Measurements from ENCODE around the gene FIGNL2.

FIGNL2 gene, protein sequence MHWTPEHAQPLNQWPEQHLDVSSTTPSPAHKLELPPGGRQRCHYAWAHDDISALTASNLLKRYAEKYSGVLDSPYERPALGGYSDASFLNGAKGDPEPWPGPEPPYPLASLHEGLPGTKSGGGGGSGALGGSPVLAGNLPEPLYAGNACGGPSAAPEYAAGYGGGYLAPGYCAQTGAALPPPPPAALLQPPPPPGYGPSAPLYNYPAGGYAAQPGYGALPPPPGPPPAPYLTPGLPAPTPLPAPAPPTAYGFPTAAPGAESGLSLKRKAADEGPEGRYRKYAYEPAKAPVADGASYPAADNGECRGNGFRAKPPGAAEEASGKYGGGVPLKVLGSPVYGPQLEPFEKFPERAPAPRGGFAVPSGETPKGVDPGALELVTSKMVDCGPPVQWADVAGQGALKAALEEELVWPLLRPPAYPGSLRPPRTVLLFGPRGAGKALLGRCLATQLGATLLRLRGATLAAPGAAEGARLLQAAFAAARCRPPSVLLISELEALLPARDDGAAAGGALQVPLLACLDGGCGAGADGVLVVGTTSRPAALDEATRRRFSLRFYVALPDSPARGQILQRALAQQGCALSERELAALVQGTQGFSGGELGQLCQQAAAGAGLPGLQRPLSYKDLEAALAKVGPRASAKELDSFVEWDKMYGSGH

GRCh38 chr12:51848326-51848727, at the start of gene FIGNL2:
FIGNL2 (minus strand) TSS chr12:51848718; CDS start chr12:51822413, 26,305 bp downstream.
- Histone ChIP-seq H3K9me2 (ENCODE audit: low read depth, low read length) (no peaks in the 10 kb centered on the region), H3K9ac (ENCODE audit: low read length) (no peak within 1 kb of the TSS), H3K79me2 (ENCODE audit: insufficient read depth, low read length) (no peaks in the 10 kb centered on the region), H3F3A (ENCODE audit: insufficient read depth, low read length) (no peaks in the 10 kb centered on the region), H4K20me1 (ENCODE audit: insufficient read depth, low read length) (no peaks in the 10 kb centered on the region), H3K27ac (ENCODE audit: low read depth, low read length, poor library complexity, severe bottlenecking) (no peak within 1 kb of the TSS), H3K4me3 (ENCODE audit: low read depth, low read length, poor library complexity, severe bottlenecking) (no peak within 1 kb of the TSS), H2AFZ (ENCODE audit: low read length) (no peak within 1 kb of the TSS), H3K4me2 (ENCODE audit: low read length) (no peak within 1 kb of the TSS), H3K4me1 (ENCODE audit: insufficient read depth, low read length, severe bottlenecking) (no peaks in the 10 kb centered on the region), H3K27me3 (ENCODE audit: insufficient read depth, low read length) (0 out of 2 replicates have a peak, but pooled peaks cover 3% of the 10 kb centered on the region), H3K9me3 (ENCODE audit: low read length) (no peaks in the 10 kb centered on the region), H3K36me3 (ENCODE audit: insufficient read depth, low read length) (no peaks in the 10 kb centered on the region)
- no peak for TF ChIP-seq EZH2 (IDR thresholded peaks at IDR 0.05; ENCODE audit: borderline replicate concordance, low read length)
- TF ChIP-seq, protein P1, sequence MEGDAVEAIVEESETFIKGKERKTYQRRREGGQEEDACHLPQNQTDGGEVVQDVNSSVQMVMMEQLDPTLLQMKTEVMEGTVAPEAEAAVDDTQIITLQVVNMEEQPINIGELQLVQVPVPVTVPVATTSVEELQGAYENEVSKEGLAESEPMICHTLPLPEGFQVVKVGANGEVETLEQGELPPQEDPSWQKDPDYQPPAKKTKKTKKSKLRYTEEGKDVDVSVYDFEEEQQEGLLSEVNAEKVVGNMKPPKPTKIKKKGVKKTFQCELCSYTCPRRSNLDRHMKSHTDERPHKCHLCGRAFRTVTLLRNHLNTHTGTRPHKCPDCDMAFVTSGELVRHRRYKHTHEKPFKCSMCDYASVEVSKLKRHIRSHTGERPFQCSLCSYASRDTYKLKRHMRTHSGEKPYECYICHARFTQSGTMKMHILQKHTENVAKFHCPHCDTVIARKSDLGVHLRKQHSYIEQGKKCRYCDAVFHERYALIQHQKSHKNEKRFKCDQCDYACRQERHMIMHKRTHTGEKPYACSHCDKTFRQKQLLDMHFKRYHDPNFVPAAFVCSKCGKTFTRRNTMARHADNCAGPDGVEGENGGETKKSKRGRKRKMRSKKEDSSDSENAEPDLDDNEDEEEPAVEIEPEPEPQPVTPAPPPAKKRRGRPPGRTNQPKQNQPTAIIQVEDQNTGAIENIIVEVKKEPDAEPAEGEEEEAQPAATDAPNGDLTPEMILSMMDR (IDR thresholded peaks at IDR 0.05; ENCODE audit: low read length): no peak

- H2AFZ ChIP-seq (ENCODE audit: low read length): no peak overlapping the region
Observed at GRCh38 chr12:51897181-51897580, 48.7 kb upstream of the FIGNL2 start.

GRCh38 chr12:51896236-51896635, 47.7 kb upstream of the FIGNL2 start:
- H3K27ac ChIP-seq (ENCODE audit: low read depth, low read length, poor library complexity, severe bottlenecking): no peak overlapping the region
- H3F3A ChIP-seq (ENCODE audit: insufficient read depth, low read length): no peaks in the 10 kb centered on the region
- TF ChIP-seq EZH2 (IDR thresholded peaks at IDR 0.05; ENCODE audit: borderline replicate concordance, low read length): no peak
- TF ChIP-seq, protein P1 (IDR thresholded peaks at IDR 0.05; ENCODE audit: low read length): no peak
- no peaks in the 10 kb centered on the region for H3K9me3 ChIP-seq (ENCODE audit: low read length)
- no peak overlapping the region for H2AFZ ChIP-seq (ENCODE audit: low read length)
- no peak overlapping the region for H3K9ac ChIP-seq (ENCODE audit: low read length)
- no peaks in the 10 kb centered on the region for H3K4me1 ChIP-seq (ENCODE audit: insufficient read depth, low read length, severe bottlenecking)
- no peak overlapping the region for H3K4me2 ChIP-seq (ENCODE audit: low read length)
- no peaks in the 10 kb centered on the region for H3K9me2 ChIP-seq (ENCODE audit: low read depth, low read length)
- H3K27me3 ChIP-seq (ENCODE audit: insufficient read depth, low read length): no peaks in the 10 kb centered on the region; the same call in 1 of the 2 replicates
- no peaks in the 10 kb centered on the region for H3K36me3 ChIP-seq (ENCODE audit: insufficient read depth, low read length)
- H3K79me2 ChIP-seq (ENCODE audit: insufficient read depth, low read length): no peaks in the 10 kb centered on the region
- H3K4me3 ChIP-seq (ENCODE audit: low read depth, low read length, poor library complexity, severe bottlenecking): no peak overlapping the region
- H4K20me1 ChIP-seq (ENCODE audit: insufficient read depth, low read length): no peaks in the 10 kb centered on the region

More at GRCh38 chr12:51897181-51897580, 48.7 kb upstream of the FIGNL2 start:
- H3K4me3 ChIP-seq (ENCODE audit: low read depth, low read length, poor library complexity, severe bottlenecking): no peak overlapping the region
- TF ChIP-seq EZH2 (IDR thresholded peaks at IDR 0.05; ENCODE audit: borderline replicate concordance, low read length): no peak
- TF ChIP-seq, protein P1 (IDR thresholded peaks at IDR 0.05; ENCODE audit: low read length): no peak
- no peaks in the 10 kb centered on the region for H4K20me1 ChIP-seq (ENCODE audit: insufficient read depth, low read length)
- H3K36me3 ChIP-seq (ENCODE audit: insufficient read depth, low read length): no peaks in the 10 kb centered on the region
- no peaks in the 10 kb centered on the region for H3K9me2 ChIP-seq (ENCODE audit: low read depth, low read length)
- H3K27ac ChIP-seq (ENCODE audit: low read depth, low read length, poor library complexity, severe bottlenecking): no peak overlapping the region
- H3K4me2 ChIP-seq (ENCODE audit: low read length): no peak overlapping the region
- H3F3A ChIP-seq (ENCODE audit: insufficient read depth, low read length): no peaks in the 10 kb centered on the region
- H3K9me3 ChIP-seq (ENCODE audit: low read length): no peaks in the 10 kb centered on the region
- H3K27me3 ChIP-seq (ENCODE audit: insufficient read depth, low read length): no peaks in the 10 kb centered on the region; the same call in 1 of the 2 replicates
- H3K9ac ChIP-seq (ENCODE audit: low read length): no peak overlapping the region
- no peaks in the 10 kb centered on the region for H3K79me2 ChIP-seq (ENCODE audit: insufficient read depth, low read length)
- H3K4me1 ChIP-seq (ENCODE audit: insufficient read depth, low read length, severe bottlenecking): no peaks in the 10 kb centered on the region

All from OCI-LY1 (cell line).